Left lung (tissue), 10 donors: Measurements from ENCODE around the gene HMMR. TPM values are rescaled to one million over a fixed set of nuclear protein-coding genes. Genes with fewer than 3 reads are reported as not detected.

Experiments
- ATAC-seq: fragments of 200-7000 bp; cut with Tn5 transposase; one replicate; pipeline ENCODE4 v1.9.1; 2020; ENCODE audit warnings: moderate library complexity
- DNase-seq, 4 donors: peaks; one replicate each; pipeline ENCODE4 v3.0.0-alpha.2; 2013 to 2020
- H3K27ac ChIP-seq, 2 donors: fragments of 200-600 bp; sonication (generic) in 1 of 2; one replicate each; pipeline versions ENCODE4 v1.5.0 to v1.8.0; 2020 to 2021
- H3K27me3 ChIP-seq, 2 donors: fragments of 200-600 bp; sonication (generic) in 1 of 2; one replicate each; pipeline versions ENCODE4 v1.5.0 to v1.8.0; 2020 to 2021
- H3K36me3 ChIP-seq, 2 donors: fragments of 200-600 bp; sonication (generic) in 1 of 2; one replicate each; pipeline versions ENCODE4 v1.5.0 to v1.8.0; 2020 to 2021
- H3K4me1 ChIP-seq, 2 donors: fragments of 200-600 bp; one replicate each; pipeline ENCODE4 v1.8.0; 2021
- H3K4me3 ChIP-seq, 2 donors: fragments of 200-600 bp; sonication (generic) in 1 of 2; one replicate each; pipeline versions ENCODE4 v1.5.0 to v1.8.0; 2020 to 2021; ENCODE audit warnings: mild to moderate bottlenecking in 1 of 2
- H3K9me3 ChIP-seq, 2 donors: fragments of 200-600 bp; sonication (generic) in 1 of 2; one replicate each; pipeline versions ENCODE4 v1.5.0 to v1.8.0; 2020 to 2021
- CTCF ChIP-seq, 2 donors: fragments of 200-600 bp; sonication (generic) in 1 of 2; IDR thresholded peaks; one replicate each; pipeline versions ENCODE4 v1.5.0 to v1.8.0; 2021; ENCODE audit warnings: antibody characterized with exemption in 2 of 2
- intact Hi-C, 2 donors: fragments of 100-400 bp; cut with DNase I; formaldehyde crosslinking; loops; one replicate each; pipeline versions ENCODE4 v1.11.2 to v1.14.2; 2022
- polyA plus RNA-seq, 6 donors: library from polyadenylated mRNA; unstranded; fragments of 120-200 nt; gene quantifications; one replicate each; pipeline ENCODE4 v1.2.1, GENCODE V29; 2013; ENCODE audit not compliant: insufficient read length in 6 of 6
- total RNA-seq, 2 donors: library from RNA; stranded (reverse); fragmentation: NEBNext Ultra II Directional; extraction: Animal tissue kit (Norgen Biotek cat#: 25700); gene quantifications; one replicate each; pipeline ENCODE4 v1.2.1, GENCODE V29; 2021
- donor health status: DM: no; HTN: yes; CAD: no.
- donor health status: DM: no; HTN: no; CAD: no.

The HMMR gene
- total and polyA plus RNA-seq, 8 donors: 3.6 to 27.5 (median 12.9) TPM

- no peaks in the 10 kb centered on the region for H3K36me3 ChIP-seq
- no peak for TF ChIP-seq CTCF (IDR thresholded peaks at IDR 0.05)
- H3K27me3 ChIP-seq: no peaks in the 10 kb centered on the region
- H3K4me1 ChIP-seq: no peaks in the 10 kb centered on the region
- no peak overlapping the region for H3K27ac ChIP-seq
- DNase-seq (no peak), ATAC-seq (no peak)
- no peaks in the 10 kb centered on the region for H3K9me3 ChIP-seq
- no peak overlapping the region for H3K4me3 ChIP-seq
- intact Hi-C loops: no loop called here
Measured at GRCh38 chr5:163489055-163489744, 28.8 kb downstream of the HMMR start.

DNA sequence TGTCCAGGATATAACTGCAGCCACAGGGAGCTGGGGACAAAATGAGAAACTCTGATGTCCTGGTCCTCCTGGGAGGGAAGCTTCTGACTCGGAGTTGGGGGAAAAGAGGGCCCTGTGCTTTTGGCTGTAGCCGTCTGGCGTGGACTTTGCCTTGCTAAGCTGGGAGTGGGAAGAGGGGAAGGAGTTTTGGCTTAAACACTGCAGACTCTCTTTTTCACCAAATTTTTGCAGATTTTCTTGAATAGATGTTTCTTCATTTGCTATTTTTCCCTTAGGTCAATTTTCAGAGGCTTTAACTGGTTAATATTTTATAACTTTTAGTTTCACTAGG is 29.3 kb downstream of the HMMR start:
- intact Hi-C loops: no loop called here
- DNase-seq (no peak), ATAC-seq (no peak)
- H3K4me1 ChIP-seq: no peaks in the 10 kb centered on the region
- no peaks in the 10 kb centered on the region for H3K27me3 ChIP-seq
- no peak overlapping the region for H3K4me3 ChIP-seq
- no peak overlapping the region for H3K27ac ChIP-seq
- no peak for TF ChIP-seq CTCF (IDR thresholded peaks at IDR 0.05)
- H3K9me3 ChIP-seq: no peaks in the 10 kb centered on the region
- no peaks in the 10 kb centered on the region for H3K36me3 ChIP-seq

DNA sequence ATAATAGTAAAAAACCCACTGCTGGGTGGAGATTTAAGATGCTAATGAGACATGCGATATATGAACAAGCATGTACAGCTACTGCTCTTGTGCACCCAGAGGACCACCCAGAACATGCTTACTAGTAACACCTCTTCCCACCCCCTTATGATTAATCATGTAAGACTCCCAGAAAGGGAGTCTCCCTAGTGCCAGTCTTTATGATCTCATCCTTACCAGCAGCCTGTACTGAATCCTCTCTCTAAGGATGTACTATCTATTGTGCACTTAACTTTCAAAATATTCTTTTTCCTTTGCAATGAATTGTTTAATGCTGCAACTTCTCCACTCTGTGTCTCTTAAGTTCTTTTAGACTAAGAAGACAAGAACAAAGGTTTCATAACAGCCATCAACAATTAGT is 35.9 kb downstream of the HMMR start:
- intact Hi-C loops: no loop called here
- Histone ChIP-seq H3K4me3 (no peak overlapping the region), H3K9me3 (no peaks in the 10 kb centered on the region), H3K36me3 (no peaks in the 10 kb centered on the region), H3K27ac (no peak overlapping the region), H3K27me3 (no peaks in the 10 kb centered on the region), H3K4me1 (no peaks in the 10 kb centered on the region)
- DNase-seq (no peak), ATAC-seq (no peak)
- TF ChIP-seq CTCF (IDR thresholded peaks at IDR 0.05): no peak

DNA sequence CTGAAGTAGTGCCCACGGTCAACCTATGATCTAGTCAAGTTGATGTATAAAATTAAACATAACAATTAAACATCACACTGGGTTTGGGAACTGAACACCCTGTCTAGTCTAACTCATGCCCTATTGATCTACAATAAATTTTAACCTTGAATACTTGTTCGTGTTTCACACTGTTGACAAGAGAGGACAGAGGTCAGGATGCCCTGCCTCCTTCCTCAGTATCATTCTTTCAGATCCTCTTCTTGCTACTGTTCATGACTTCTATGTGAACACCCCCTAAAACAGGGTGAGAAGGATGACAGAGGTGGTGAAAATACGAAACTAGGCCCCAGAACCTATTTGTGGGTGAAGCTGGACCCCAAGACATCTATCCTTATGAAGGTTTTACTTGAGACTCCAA is 36.9 kb downstream of the HMMR start:
- TF ChIP-seq CTCF (IDR thresholded peaks at IDR 0.05): no peak
- H3K4me1 ChIP-seq: peaks cover 0 to 2% of the 10 kb centered on the region in 2 donors
- intact Hi-C loops: no loop called here
- DNase-seq (no peak), ATAC-seq (no peak)
- no peak overlapping the region for H3K4me3 ChIP-seq
- H3K36me3 ChIP-seq: no peaks in the 10 kb centered on the region
- H3K9me3 ChIP-seq: no peaks in the 10 kb centered on the region
- H3K27ac ChIP-seq: no peak overlapping the region
- no peaks in the 10 kb centered on the region for H3K27me3 ChIP-seq

DNA sequence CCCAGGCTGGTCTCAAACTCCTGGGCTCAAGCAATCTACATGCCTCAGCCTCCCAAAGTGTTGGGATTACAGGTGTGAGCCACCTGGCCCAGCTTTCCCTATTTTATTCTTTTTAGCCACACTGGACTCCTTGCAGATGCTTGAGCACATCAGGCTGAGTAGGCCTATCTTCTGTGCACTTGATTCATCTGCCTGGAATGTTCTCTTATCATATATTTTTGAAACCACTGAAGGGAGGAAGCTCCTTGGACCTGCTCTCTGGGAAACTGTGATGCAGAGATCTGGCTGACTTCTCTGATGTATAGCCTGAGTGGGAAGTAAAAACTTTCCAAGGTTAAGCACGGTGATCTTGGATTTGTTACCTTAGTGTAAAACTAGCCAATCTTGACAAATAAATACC is 38.5 kb downstream of the HMMR start:
- no peaks in the 10 kb centered on the region for H3K9me3 ChIP-seq
- H3K27me3 ChIP-seq: no peaks in the 10 kb centered on the region
- ATAC-seq: no peak

More for the DNA sequence above, 38.5 kb downstream of the HMMR start:
- no peaks in the 10 kb centered on the region for H3K36me3 ChIP-seq
- intact Hi-C loops: no loop called here
- DNase-seq: no peak
- no peak for TF ChIP-seq CTCF (IDR thresholded peaks at IDR 0.05)
- H3K4me1 ChIP-seq: peaks cover 0 to 16% of the 10 kb centered on the region in 2 donors
- no peak overlapping the region for H3K27ac ChIP-seq
- H3K4me3 ChIP-seq: no peak overlapping the region
